HFFc6 (cell line): ENCODE measurements around the gene OR8K3. TPM values are rescaled to one million over a fixed set of nuclear protein-coding genes. Genes with fewer than 3 reads are reported as not detected.

ENCODE experiments used
- DNase-seq: peaks from one replicate; pipeline ENCODE4 v3.0.0-alpha.2; 2018
- H3K27ac Mint-ChIP-seq: 2 replicates; pipeline ENCODE4 v1.8.0; 2020; ENCODE audit warnings: mild to moderate bottlenecking, mixed read lengths
- H3K27me3 Mint-ChIP-seq: 2 replicates; pipeline ENCODE4 v1.8.0; 2021; ENCODE audit warnings: mild to moderate bottlenecking, moderate library complexity, mixed read lengths; ENCODE audit not compliant: insufficient read depth
- H3K36me3 Mint-ChIP-seq: 2 replicates; pipeline ENCODE4 v1.8.0; 2021; ENCODE audit warnings: low read depth, mixed read lengths
- H3K4me1 Mint-ChIP-seq: 2 replicates; pipeline ENCODE4 v1.8.0; 2020; ENCODE audit warnings: low read depth, mixed read lengths
- H3K4me3 Mint-ChIP-seq: 2 replicates; pipeline ENCODE4 v1.8.0; 2020; ENCODE audit warnings: mild to moderate bottlenecking, moderate library complexity, mixed read lengths
- H3K9me3 Mint-ChIP-seq: 2 replicates; pipeline ENCODE4 v1.8.0; 2020; ENCODE audit warnings: mild to moderate bottlenecking, mixed read lengths
- CTCF ChIP-seq: fragments of 200-600 bp; sonication (generic); IDR thresholded peaks from 2 replicates; pipeline ENCODE4 v1.5.0; 2021; ENCODE audit warnings: antibody characterized with exemption, mild to moderate bottlenecking
- long read RNA-seq: library from polyadenylated mRNA; unstranded; transcript quantifications from one replicate; pipeline ENCODE4 v2.0.0, GENCODE V29; 2019
- total RNA-seq, 6 experiments: library from RNA; stranded (reverse); fragmentation: NEBNext Ultra II Directional; extraction: Animal tissue kit (Norgen Biotek cat#: 25700); gene quantifications; 2 replicates in 1 of 6; 3 replicates in 5 of 6; pipeline ENCODE4 v1.2.3, GENCODE V29; 2021

The OR8K3 gene
- total RNA-seq, result not detected
- long read RNA-seq, result 0 reads

DNA sequence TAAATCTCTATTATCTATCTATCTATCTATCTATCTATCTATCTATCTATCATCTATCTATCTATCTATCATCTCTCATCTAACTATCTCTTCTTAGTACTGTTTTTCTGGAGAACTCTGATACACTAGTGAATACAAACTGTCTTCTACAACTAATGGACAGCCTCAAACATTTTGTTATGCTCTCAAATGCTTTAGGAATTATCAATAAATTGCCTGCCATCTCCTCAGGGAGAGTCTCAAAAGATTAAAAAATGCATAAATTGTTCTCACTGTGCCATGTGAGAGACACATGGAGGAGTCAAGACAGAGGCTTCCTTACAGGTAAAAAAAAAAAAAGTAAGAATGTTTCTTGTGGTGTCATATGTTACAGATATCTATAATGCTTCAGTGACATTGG lies at the start of gene OR8K3:
Gene OR8K3, plus strand, starts transcription at position 301 of the 400 bp plus-strand sequence. CDS start 3,163 bp downstream, outside the sequence.
- no peak for TF ChIP-seq CTCF
- H3K27me3 Mint-ChIP-seq, result no peaks in the 10 kb centered on the region
- DNase-seq, result no peak
- H3K4me1 Mint-ChIP-seq, result no peaks in the 10 kb centered on the region
- H3K27ac Mint-ChIP-seq, result no peak within 1 kb of the TSS
- H3K36me3 Mint-ChIP-seq, result no peaks in the 10 kb centered on the region
- no peak within 1 kb of the TSS for H3K4me3 Mint-ChIP-seq
- peaks cover 8% of the 10 kb centered on the region for H3K9me3 Mint-ChIP-seq

- no peaks in the 10 kb centered on the region; the same call in 1 of the 2 replicates for H3K36me3 Mint-ChIP-seq
- H3K9me3 Mint-ChIP-seq, result peaks cover 29% of the 10 kb centered on the region
- H3K27ac Mint-ChIP-seq, result no peak overlapping the region
- TF ChIP-seq CTCF, result no peak
- no peak overlapping the region for H3K4me3 Mint-ChIP-seq
- peaks cover 2% of the 10 kb centered on the region for H3K27me3 Mint-ChIP-seq
- H3K4me1 Mint-ChIP-seq, result no peaks in the 10 kb centered on the region
- DNase-seq, result no peak
Observed at GRCh38 chr11:56271092-56271491, 43.9 kb upstream of the OR8K3 start.

DNA sequence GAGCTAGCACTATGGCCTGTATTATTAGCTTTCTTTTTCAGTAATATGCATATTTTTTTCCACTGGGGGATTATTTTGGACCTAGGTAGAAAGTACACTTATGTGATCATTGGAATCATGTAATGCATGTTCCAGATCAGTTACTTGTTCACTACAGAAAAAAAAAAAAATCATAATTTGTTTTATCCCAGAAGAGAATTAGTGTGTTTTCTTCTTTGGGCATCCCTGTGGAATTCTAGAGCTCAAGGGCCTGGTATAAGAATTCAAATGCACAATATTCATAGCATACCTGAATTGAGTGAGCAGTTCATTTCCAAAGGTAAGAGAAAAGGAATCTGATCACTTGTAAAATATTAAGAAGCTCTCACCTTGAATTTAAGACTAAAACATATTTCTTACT lies 41.1 kb upstream of the OR8K3 start, which contains the start of gene OR5T1:
Gene OR5T1, plus strand, starts transcription at position 301 of the 400 bp plus-strand sequence. CDS start 1,485 bp downstream, outside the sequence.
- no peak for TF ChIP-seq CTCF
- H3K27ac Mint-ChIP-seq, result no peak within 1 kb of the TSS
- no peak for DNase-seq
- H3K9me3 Mint-ChIP-seq, result peaks cover 25% of the 10 kb centered on the region
- no peaks in the 10 kb centered on the region; the same call in 1 of the 2 replicates for H3K27me3 Mint-ChIP-seq
- no peaks in the 10 kb centered on the region; the same call in 1 of the 2 replicates for H3K36me3 Mint-ChIP-seq
- H3K4me1 Mint-ChIP-seq, result no peaks in the 10 kb centered on the region
- no peak within 1 kb of the TSS for H3K4me3 Mint-ChIP-seq

DNA sequence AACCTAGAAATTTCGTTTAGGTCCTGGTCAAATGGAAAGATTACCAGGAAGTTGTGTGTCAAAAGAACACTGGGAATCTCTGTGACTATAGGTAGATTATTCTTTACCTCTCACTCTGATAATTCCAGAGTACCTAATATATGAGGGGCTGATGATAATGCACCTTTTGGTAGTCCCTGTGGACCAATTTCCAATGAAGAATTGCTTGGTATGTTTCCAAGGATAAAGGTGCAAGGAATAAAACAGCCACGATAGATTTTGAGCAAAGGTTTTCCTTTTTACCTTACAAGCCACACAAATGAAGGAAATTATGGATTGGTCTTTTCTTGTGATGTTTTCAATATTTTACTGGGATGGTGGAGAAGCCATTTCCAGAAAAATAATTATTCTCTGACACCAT lies 22.8 kb upstream of the OR8K3 start, which contains the start of gene OR8H1:
Gene OR8H1, minus strand, starts transcription at position 101 of the 400 bp plus-strand sequence. CDS start 1,192 bp downstream, outside the sequence.
- no peak for DNase-seq
- Mint-ChIP-seq H3K9me3 (peaks cover 22% of the 10 kb centered on the region), H3K36me3 (no peaks in the 10 kb centered on the region), H3K4me3 (no peak within 1 kb of the TSS), H3K27me3 (no peaks in the 10 kb centered on the region), H3K27ac (no peak within 1 kb of the TSS), H3K4me1 (no peaks in the 10 kb centered on the region)
- TF ChIP-seq CTCF, result no peak

- H3K4me3 Mint-ChIP-seq, result no peak overlapping the region
- no peak for DNase-seq
- no peaks in the 10 kb centered on the region for H3K4me1 Mint-ChIP-seq
- peaks cover 13% of the 10 kb centered on the region for H3K9me3 Mint-ChIP-seq
- TF ChIP-seq CTCF, result no peak
- no peak overlapping the region for H3K27ac Mint-ChIP-seq
- no peaks in the 10 kb centered on the region for H3K36me3 Mint-ChIP-seq
- H3K27me3 Mint-ChIP-seq, result no peaks in the 10 kb centered on the region
Observed at GRCh38 chr11:56296898-56297297, 18.0 kb upstream of the OR8K3 start.
